GF-D8 (cell line): ENCODE measurements around the gene TNNT3.
"Not testable (repeated sequence)": the region's sequence is repeated elsewhere in the genome, so short reads cannot be mapped to it uniquely, and the experiment has no call there.

ENCODE experiments used
- DNase-seq: peaks from one replicate; lab custom pipeline; 2025; lab: John Stamatoyannopoulos, UW

The TNNT3 gene

GRCh38 chr11:1919391-1920127, at the start of gene TNNT3:
Gene TNNT3 (plus strand): TSS chr11:1919703. CDS start chr11:1922875, 3,172 bp downstream.
- no peak for DNase-seq

- no peak for DNase-seq
These were observed 49.2 kb upstream of the TNNT3 start for GRCh38 chr11:1870326-1870696.

GRCh38 chr11:1870721-1871466, 48.6 kb upstream of the TNNT3 start:
- DNase-seq, result no peak

GRCh38 chr11:1871531-1871930, 48.0 kb upstream of the TNNT3 start:
- no peak for DNase-seq

- no peak for DNase-seq
These were observed 47.1 kb upstream of the TNNT3 start for GRCh38 chr11:1872267-1872985.

GRCh38 chr11:1873048-1873812, 46.3 kb upstream of the TNNT3 start:
- DNase-seq, result no peak

- DNase-seq, result not testable (repeated sequence)
These were observed 45.7 kb upstream of the TNNT3 start for GRCh38 chr11:1873813-1874150.

- not testable (repeated sequence) for DNase-seq
These were observed 44.9 kb upstream of the TNNT3 start for GRCh38 chr11:1874441-1875092.

- DNase-seq, result no peak
These were observed 44.2 kb upstream of the TNNT3 start for GRCh38 chr11:1875093-1875850.

- DNase-seq, result not testable (repeated sequence)
These were observed 43.6 kb upstream of the TNNT3 start for GRCh38 chr11:1875851-1876301.

- DNase-seq, result no peak
These were observed 43.0 kb upstream of the TNNT3 start for GRCh38 chr11:1876361-1877063.

GRCh38 chr11:1877211-1878136, 42.0 kb upstream of the TNNT3 start:
- no peak for DNase-seq

GRCh38 chr11:1878137-1879031, 41.1 kb upstream of the TNNT3 start:
- no peak for DNase-seq

GRCh38 chr11:1879342-1879940, 40.1 kb upstream of the TNNT3 start:
- no peak for DNase-seq

GRCh38 chr11:1879941-1880720, 39.4 kb upstream of the TNNT3 start:
- DNase-seq, result no peak

- no peak for DNase-seq
These were observed 38.6 kb upstream of the TNNT3 start for GRCh38 chr11:1880746-1881441.
